ENCODE measurements around the gene FETUB.
"Not testable (repeated sequence)": the region's sequence is repeated elsewhere in the genome, so short reads cannot be mapped to it uniquely, and the experiment has no call there.

FETUB gene

GRCh38 chr3:186614266-186614596 is 26.0 kb upstream of the FETUB start:
- DNase-seq: no peak

DNA sequence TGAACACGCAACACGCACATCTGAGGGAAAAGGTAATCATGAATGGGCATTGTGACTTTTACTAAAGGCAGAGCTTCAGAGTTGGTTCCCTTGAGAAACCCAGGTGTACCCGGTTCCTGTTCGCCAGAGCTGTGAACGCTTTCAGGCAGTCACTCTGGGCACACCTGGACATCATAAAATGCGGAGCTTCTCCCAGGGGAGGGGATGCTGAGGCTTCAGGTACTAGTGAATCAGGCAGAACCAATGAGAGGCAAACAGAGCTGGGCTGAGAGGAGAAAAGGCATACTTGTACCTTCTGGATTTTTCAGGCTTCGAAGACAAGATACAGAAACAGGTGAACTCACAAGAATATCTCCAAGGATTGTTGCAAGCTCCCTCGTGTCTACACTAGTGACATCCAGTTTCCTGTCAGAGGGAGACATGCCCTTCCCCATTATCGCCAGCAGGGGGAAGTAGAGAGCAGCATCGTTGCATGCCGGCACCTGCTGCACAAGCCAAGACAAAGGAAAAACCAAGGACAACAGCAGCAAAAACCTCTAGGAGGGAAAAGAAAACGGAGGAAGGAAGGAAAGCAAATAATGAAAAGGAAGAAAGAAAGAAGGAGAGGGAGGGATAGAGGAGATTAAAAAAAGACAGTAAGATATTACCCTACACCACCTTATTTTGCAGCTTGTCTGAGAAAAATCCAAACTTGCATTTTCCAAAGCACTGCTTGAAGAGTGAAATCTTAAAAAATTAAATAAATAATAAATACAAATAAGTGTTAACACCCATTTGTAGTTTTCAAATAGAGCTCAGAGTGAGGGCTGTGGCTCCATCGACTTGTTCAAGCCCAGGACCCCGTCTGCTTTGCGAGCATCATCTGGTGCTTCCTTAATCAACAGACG is 25.4 kb upstream of the FETUB start:
- DNase-seq: peak; percentile 57

GRCh38 chr3:186616299-186616617 is 23.9 kb upstream of the FETUB start:
- no peak for DNase-seq

DNA sequence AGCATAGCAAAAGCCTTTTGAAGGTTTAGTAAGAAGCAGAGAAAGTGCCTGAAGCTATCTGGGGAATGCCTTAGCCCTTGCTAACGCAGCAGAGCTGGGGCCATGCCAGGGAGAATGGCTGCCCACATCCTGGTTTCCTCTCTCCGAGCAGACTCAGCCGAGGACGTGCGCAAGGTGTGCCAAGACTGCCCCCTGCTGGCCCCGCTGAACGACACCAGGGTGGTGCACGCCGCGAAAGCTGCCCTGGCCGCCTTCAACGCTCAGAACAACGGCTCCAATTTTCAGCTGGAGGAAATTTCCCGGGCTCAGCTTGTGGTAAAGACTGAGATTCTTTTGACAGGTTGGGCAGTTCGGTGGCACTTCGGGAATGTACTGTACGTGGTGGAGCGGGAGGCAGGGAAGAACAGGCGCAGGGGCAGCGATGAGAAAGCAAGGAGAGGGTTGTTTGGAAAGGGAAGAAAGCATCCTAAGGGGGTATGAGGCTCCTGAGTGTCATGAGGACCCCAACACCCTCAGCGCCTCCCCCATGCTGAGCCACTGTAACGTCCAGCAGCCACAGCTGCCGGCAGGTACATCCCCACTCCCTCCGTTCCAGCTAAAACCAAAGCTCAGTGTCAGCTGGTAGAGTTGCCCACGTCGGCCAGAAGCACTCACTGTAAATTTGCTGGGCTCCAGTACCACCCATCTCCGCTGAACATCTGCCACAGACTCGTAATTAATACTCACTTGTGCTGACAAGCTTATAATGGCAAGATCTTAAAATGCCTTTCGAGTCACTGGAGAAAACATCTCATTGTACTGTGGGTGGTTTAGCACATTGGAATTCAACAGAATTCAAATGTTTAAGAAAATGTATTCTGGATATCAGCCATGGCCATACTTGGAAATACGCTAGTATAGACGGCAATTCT is 22.9 kb upstream of the FETUB start:
- DNase-seq: peak; percentile 46

DNA sequence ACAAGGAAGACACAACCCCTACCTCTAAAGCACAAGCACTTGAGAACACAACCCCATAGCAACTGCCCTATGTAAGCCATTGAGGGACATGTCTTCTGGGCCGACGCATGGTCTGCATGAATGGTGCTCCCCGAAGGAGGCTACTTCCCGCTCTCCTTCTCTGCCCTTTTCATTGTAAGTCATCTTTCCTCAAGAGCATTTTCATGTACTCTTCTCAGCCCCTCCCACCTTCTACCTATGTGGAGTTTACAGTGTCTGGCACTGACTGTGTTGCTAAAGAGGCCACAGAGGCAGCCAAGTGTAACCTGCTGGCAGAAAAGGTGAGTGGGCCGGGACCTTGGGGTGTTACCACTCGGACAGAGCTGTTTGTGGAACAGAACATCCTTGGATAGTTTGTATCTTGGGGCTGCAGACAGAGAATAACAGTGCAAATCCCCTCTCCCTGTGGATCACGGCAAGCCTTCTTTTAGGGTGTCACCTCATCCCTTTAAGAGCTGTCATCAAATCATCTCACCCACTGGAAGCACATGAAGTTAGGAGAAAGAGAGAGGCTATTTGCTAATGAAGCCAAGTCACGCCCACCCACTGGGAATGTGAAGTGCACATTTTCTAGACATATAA is 21.8 kb upstream of the FETUB start:
- DNase-seq: no peak

DNA sequence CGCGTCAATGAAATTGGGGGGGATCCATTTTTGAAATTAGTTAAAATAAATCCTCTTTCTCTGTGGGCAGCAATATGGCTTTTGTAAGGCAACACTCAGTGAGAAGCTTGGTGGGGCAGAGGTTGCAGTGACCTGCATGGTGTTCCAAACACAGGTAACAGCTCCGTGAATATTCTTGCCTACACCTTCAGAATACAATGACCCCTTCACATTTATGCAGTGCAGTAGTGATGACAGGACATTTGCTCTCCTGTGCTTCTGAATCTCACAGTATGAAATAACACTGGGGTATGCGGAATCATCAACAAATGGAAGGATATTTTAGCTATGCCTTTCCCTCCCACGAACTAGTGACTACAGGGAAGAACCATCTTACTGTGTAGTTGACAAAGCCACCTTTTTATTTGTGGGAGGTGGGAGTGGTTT is 20.4 kb upstream of the FETUB start:
- DNase-seq: no peak

GRCh38 chr3:186620213-186621092 is 19.7 kb upstream of the FETUB start:
- no peak for DNase-seq

DNA sequence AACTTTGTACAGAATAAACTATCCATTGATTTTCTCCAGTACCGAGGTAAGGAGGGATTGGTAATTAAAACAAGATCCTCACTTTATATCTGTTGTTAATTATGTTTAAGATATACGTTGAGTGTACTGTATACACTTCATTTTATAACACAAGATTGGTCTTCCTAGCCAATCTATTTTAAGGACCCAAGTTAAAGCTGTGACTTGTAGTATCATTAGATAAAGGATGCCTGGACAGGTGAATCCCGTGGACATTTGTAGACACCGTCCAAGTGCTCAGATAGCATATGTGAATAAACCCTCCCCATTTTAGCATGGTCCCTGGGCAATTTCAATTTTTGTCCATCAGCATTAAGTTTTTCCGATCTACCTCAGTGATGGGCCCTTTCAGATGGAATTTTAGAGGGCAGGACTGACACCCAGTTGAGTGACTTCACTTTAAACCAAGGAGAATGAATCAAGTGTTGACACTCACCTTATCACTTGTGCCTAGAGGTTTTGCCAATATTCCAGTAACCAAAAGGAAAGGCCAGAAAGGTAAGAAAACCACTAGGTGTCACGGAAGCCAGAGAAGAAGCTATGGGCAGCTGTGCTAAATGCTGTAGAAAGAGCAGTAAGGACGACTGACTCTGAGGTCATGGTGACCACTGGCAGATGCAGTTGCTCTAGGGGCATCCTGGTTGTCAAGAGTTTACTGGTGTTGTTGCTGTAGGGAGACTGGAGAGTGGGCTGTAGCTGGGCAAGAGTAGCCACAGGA is 18.1 kb upstream of the FETUB start:
- no peak for DNase-seq

- DNase-seq: no peak
Observed at GRCh38 chr3:186622651-186623310, 17.4 kb upstream of the FETUB start.

DNA sequence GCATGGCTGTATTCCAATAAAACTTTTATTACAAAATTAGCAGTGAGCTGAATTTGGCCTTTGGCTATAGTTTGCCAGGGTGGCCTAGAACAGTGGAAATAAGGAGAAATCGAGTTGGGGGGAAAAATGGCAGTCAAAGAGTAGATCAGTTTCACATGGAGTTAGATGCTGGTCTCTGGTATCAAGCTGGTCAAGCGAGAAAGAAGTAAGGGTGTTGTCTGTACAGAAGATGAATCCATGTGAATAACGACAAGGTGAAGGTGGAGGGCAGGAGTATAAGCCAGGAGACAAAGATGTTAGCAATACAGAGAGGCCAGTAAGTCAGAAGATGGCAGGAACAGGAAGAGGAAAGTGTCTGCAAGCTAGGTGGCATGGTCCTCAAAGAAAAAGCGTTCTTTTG is 15.6 kb upstream of the FETUB start:
- DNase-seq: no peak

DNA sequence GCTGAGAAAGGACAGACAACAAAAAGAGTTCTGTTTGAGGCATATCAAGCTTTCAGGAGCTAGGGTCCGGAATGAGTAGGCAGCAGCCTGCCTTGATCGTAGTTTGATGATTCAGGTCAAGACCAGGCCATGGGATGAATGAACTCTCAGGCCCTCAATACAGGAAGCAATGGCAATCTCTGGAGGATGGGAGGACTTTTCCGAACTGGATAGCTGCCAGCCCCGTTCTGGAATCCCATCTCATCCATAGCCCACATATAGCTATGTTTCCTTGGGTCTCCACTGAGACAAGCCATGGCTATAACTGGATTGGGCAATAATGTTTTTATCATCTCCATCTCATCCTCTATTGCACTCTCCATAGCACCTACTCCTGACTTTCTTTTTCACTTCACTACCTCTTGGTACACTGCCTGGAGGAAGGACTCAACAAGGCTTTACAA is 14.6 kb upstream of the FETUB start:
- DNase-seq: no peak

GRCh38 chr3:186626254-186626847 is 13.8 kb upstream of the FETUB start:
- DNase-seq: no peak

DNA sequence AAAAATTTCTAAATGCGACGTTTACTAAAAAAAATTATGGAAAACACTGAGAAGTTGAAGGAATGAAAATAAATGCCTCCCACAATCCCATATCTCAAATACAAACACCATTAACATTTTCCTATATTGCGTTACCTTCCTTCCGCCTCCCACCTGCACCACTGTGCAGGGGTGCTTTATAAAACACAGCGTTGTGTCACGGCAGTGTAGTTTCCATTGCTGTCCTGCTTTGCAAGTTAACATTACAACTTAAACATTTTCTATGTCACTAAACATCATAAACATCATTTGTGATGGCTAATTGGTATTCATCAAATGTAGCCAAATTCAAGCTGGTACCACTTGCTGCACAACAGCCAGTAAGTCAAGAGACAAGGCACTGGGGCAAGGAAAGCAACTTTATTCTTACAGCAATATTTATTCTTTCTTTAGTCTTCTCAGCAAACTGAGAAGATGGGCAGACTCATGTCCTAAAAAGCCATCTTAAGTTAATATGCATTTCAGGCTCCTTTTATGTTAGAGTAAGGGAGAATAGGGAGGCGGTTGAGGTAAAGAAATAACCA is 12.3 kb upstream of the FETUB start:
- no peak for DNase-seq

GRCh38 chr3:186628756-186629155 is 11.4 kb upstream of the FETUB start:
- no peak for DNase-seq

- no peak for DNase-seq
Observed at GRCh38 chr3:186630950-186631641, 9.1 kb upstream of the FETUB start.

GRCh38 chr3:186633481-186633880 is 6.7 kb upstream of the FETUB start:
- no peak for DNase-seq

- not testable (repeated sequence) for DNase-seq
Observed at GRCh38 chr3:186634207-186634606, 6.0 kb upstream of the FETUB start.

GRCh38 chr3:186635532-186635931 is 4.7 kb upstream of the FETUB start:
- DNase-seq: no peak

DNA sequence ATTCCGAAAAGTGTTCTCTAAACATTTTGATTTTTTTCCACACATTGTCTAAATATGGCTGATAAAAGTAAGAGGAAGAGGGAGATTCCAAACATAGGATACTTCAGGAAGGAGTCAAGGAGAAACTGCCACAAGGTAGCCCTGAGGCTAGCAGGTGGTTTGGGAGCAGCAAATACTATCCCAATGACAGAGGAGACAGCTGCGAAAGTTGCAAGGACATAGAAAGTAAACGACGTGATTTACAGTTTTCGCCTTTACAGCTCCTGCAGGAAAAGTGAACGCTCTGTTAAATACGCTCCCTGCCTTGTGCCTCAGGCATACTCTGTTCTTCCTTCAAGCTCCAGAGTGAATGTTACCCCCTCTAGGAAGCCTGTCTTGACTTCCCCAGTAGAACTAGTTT is 3.7 kb upstream of the FETUB start:
- no peak for DNase-seq

- no peak for DNase-seq
Observed at GRCh38 chr3:186637686-186638085, 2.5 kb upstream of the FETUB start.

Data from NCI-H1417 treated with DMSO at 0.1 percent for 48 hours (cell line).